SK-N-SH treated with all-trans-retinoic acid at 6 μM for 48 hours (cell line): ENCODE results near the gene BCKDHB.
A peak's percentile ranks its signal among the peaks of the same experiment; 100 is the strongest.

Experiments
- ATAC-seq: fragments of 200-7000 bp; cut with Tn5 transposase; 3 replicates; pipeline ENCODE4 v1.9.1; 2020; ENCODE audit warnings: mild to moderate bottlenecking, moderate library complexity
- ARNTL ChIP-seq: fragments of 450-650 bp; formaldehyde crosslinking; IDR thresholded peaks from 2 replicates; pipeline ENCODE4 v1.5.0; 2020; ENCODE audit warnings: low read depth, mild to moderate bottlenecking, moderate library complexity, borderline replicate concordance
- BACH2 ChIP-seq: fragments of 250-450 bp; sonication (Bioruptor Pico); IDR thresholded peaks from 2 replicates; pipeline ENCODE4 v1.9.0; 2021; ENCODE audit warnings: mild to moderate bottlenecking, borderline replicate concordance
- CREB5 ChIP-seq: fragments of 250-450 bp; sonication (Bioruptor Pico); IDR thresholded peaks from 2 replicates; pipeline ENCODE4 v1.5.1; 2020; ENCODE audit warnings: low read depth, mild to moderate bottlenecking, moderate library complexity
- ESRRG ChIP-seq: fragments of 250-450 bp; sonication (Bioruptor Pico); IDR thresholded peaks from 2 replicates; pipeline ENCODE4 v1.6.1; 2021; ENCODE audit warnings: mild to moderate bottlenecking
- GLIS3 ChIP-seq: fragments of 250-450 bp; sonication (Bioruptor Pico); IDR thresholded peaks from 2 replicates; pipeline ENCODE4 v1.5.0; 2020; ENCODE audit warnings: mild to moderate bottlenecking, moderate library complexity
- ISL1 ChIP-seq: fragments of 250-450 bp; sonication (Bioruptor Pico); IDR thresholded peaks from 2 replicates; pipeline ENCODE4 v2.1.2; 2022; ENCODE audit warnings: mild to moderate bottlenecking, moderate library complexity
- PATZ1 ChIP-seq: fragments of 250-450 bp; sonication (Bioruptor Pico); IDR thresholded peaks from 2 replicates; pipeline ENCODE4 v1.8.0; 2020; ENCODE audit warnings: mild to moderate bottlenecking, moderate library complexity, borderline replicate concordance
- POU6F1 ChIP-seq: fragments of 250-450 bp; sonication (Bioruptor Pico); IDR thresholded peaks from 2 replicates; pipeline ENCODE4 v1.8.0; 2021; ENCODE audit warnings: low read depth, mild to moderate bottlenecking, moderate library complexity, borderline replicate concordance
- PPARA ChIP-seq: fragments of 250-450 bp; sonication (Bioruptor Pico); IDR thresholded peaks from 2 replicates; pipeline ENCODE4 v1.5.0; 2020; ENCODE audit warnings: mild to moderate bottlenecking, borderline replicate concordance
- RARB ChIP-seq: fragments of 250-450 bp; sonication (Bioruptor Pico); IDR thresholded peaks from 2 replicates; pipeline ENCODE4 v1.8.0; 2021; ENCODE audit warnings: mild to moderate bottlenecking, moderate library complexity
- SNAI2 ChIP-seq: fragments of 250-450 bp; sonication (Bioruptor Pico); IDR thresholded peaks from 2 replicates; pipeline ENCODE4 v1.5.0; 2020; ENCODE audit warnings: mild to moderate bottlenecking, moderate library complexity
- TCF4 ChIP-seq: fragments of 250-450 bp; sonication (Bioruptor Pico); IDR thresholded peaks from 2 replicates; pipeline ENCODE4 v1.8.0; 2021; ENCODE audit warnings: mild to moderate bottlenecking, moderate library complexity, borderline replicate concordance
- TOX ChIP-seq: fragments of 250-450 bp; sonication (Bioruptor Pico); IDR thresholded peaks from 2 replicates; pipeline ENCODE4 v1.8.0; 2021; ENCODE audit warnings: mild to moderate bottlenecking, moderate library complexity, borderline replicate concordance
- TSHZ2 ChIP-seq: fragments of 250-450 bp; sonication (Bioruptor Pico); IDR thresholded peaks from 2 replicates; pipeline ENCODE4 v1.5.0; 2020; ENCODE audit warnings: mild to moderate bottlenecking, moderate library complexity
- ZC3H10 ChIP-seq: fragments of 250-450 bp; sonication (Bioruptor Pico); IDR thresholded peaks from 2 replicates; pipeline ENCODE4 v1.5.1; 2021; ENCODE audit warnings: mild to moderate bottlenecking, moderate library complexity
- ZFP3 ChIP-seq: fragments of 250-450 bp; sonication (Bioruptor Pico); IDR thresholded peaks from 2 replicates; pipeline ENCODE4 v1.5.0; 2020; ENCODE audit warnings: mild to moderate bottlenecking, moderate library complexity
- ZFP30 ChIP-seq: fragments of 450-650 bp; formaldehyde crosslinking; IDR thresholded peaks from 2 replicates; pipeline ENCODE4 v1.5.0; 2022; ENCODE audit warnings: mild to moderate bottlenecking, moderate library complexity
- ZNF8 ChIP-seq: fragments of 450-650 bp; formaldehyde crosslinking; IDR thresholded peaks from 2 replicates; pipeline ENCODE4 v1.5.0; 2020; ENCODE audit warnings: mild to moderate bottlenecking, moderate library complexity

BCKDHB gene

GRCh38 chr6:80280262-80281010 is 174.0 kb downstream of the BCKDHB start:
- ATAC-seq: no peak
- TF ChIP-seq TSHZ2 (CRISPR knock-in tag) (no peak), ZFP3 (CRISPR knock-in tag) (no peak), POU6F1 (CRISPR knock-in tag) (no peak), BACH2 (CRISPR knock-in tag) (no peak), ISL1 (CRISPR knock-in tag) (no peak), ZFP30 (CRISPR knock-in tag) (no peak), TCF4 (CRISPR knock-in tag) (no peak), SNAI2 (CRISPR knock-in tag) (no peak)
- TF ChIP-seq, all 23 proteins: peak for 0

- 0 out of 3 replicates have a peak, but pooled peaks have one; percentile 30 for ATAC-seq
- no peak for TF ChIP-seq CREB5
- peak; percentile 55; the same call in 1 of the 2 replicates for TF ChIP-seq TOX (CRISPR knock-in tag)
- TF ChIP-seq ZFP30 (CRISPR knock-in tag): no peak
- TF ChIP-seq ZNF8 (CRISPR knock-in tag): no peak
- TF ChIP-seq ISL1 (CRISPR knock-in tag): 0 out of 2 replicates have a peak, but pooled peaks have one; percentile 31
- no peak; the same call in 1 of the 2 replicates for TF ChIP-seq PATZ1 (CRISPR knock-in tag)
- TF ChIP-seq POU6F1 (CRISPR knock-in tag): no peak
- no peak for TF ChIP-seq ARNTL (CRISPR knock-in tag)
- peak; percentile 72; the same call in 1 of the 2 replicates for TF ChIP-seq ZC3H10
- TF ChIP-seq RARB: no peak
- no peak for TF ChIP-seq SNAI2 (CRISPR knock-in tag)
- TF ChIP-seq PPARA (CRISPR knock-in tag): no peak
- no peak for TF ChIP-seq GLIS3 (CRISPR knock-in tag)
Observed at GRCh38 chr6:80282913-80283554, 176.6 kb downstream of the BCKDHB start.

- TF ChIP-seq ZC3H10: peak; percentile 85; the same call in 1 of the 2 replicates
- TF ChIP-seq ISL1 (CRISPR knock-in tag): peak; percentile 94
- TF ChIP-seq TOX (CRISPR knock-in tag): no peak
- TF ChIP-seq ZNF8 (CRISPR knock-in tag): 0 out of 2 replicates have a peak, but pooled peaks have one; percentile 4
- TF ChIP-seq TSHZ2 (CRISPR knock-in tag): no peak
- peak; percentile 80; the same call in 1 of the 2 replicates for TF ChIP-seq CREB5
- TF ChIP-seq RARB: no peak
- TF ChIP-seq ESRRG (CRISPR knock-in tag): peak; percentile 63; the same call in 1 of the 2 replicates
- TF ChIP-seq, all 23 proteins: peak for 5
- ATAC-seq: peak; percentile 43; the same call in 1 of the 3 replicates
Observed at GRCh38 chr6:80287112-80287511, 180.6 kb downstream of the BCKDHB start.
